Measurements from ENCODE around the gene TCP11L2. TPM values are rescaled to one million over a fixed set of nuclear protein-coding genes. Genes with fewer than 3 reads are reported as not detected.

TCP11L2 gene
- total and polyA plus RNA-seq, 2 of the 13 experiments (the other 11 are each of a cell fraction or from before 2014, with no cell fraction given), result 4.6 to 24.1 TPM

- TF ChIP-seq ZNF746 (CRISPR knock-in tag; IDR thresholded peaks at IDR 0.05) (peak; percentile 39; the same call in 1 of the 2 replicates), AKAP8 (CRISPR knock-in tag; IDR thresholded peaks at IDR 0.05) (no peak), BATF2 (CRISPR knock-in tag; IDR thresholded peaks at IDR 0.05) (0 out of 2 replicates have a peak, but pooled peaks have one; percentile 39), MIER3 (CRISPR knock-in tag; IDR thresholded peaks at IDR 0.05; ENCODE audit: borderline replicate concordance) (no peak), HMGXB4 (CRISPR knock-in tag; IDR thresholded peaks at IDR 0.05; ENCODE audit: borderline replicate concordance in 1 of 2, low read depth in 1 of 2) (peak; percentile 61 to 70), ZNF503 (CRISPR knock-in tag; IDR thresholded peaks at IDR 0.05) (no peak; the same call in 1 of the 2 replicates), JUNB (CRISPR knock-in tag; IDR thresholded peaks at IDR 0.05; ENCODE audit: borderline replicate concordance) (no peak), GATA4 (IDR thresholded peaks at IDR 0.05; ENCODE audit: borderline replicate concordance, low read depth) (no peak), ZNF20 (CRISPR knock-in tag; IDR thresholded peaks at IDR 0.05) (0 out of 2 replicates have a peak, but pooled peaks have one; percentile 46), CREM (IDR thresholded peaks at IDR 0.05) (peak; percentile 22; the same call in 1 of the 2 replicates), CREM (CRISPR knock-in tag; IDR thresholded peaks at IDR 0.05) (no peak), KLF9 (CRISPR knock-in tag; IDR thresholded peaks at IDR 0.05; ENCODE audit: low read depth) (no peak), ZNF275 (CRISPR knock-in tag; IDR thresholded peaks at IDR 0.05; ENCODE audit: borderline replicate concordance) (0 out of 2 replicates have a peak, but pooled peaks have one; percentile 58), NRL (CRISPR knock-in tag; IDR thresholded peaks at IDR 0.05; ENCODE audit: borderline replicate concordance) (peak; percentile 64), MAFK (conservative IDR thresholded peaks at IDR 0.05 in 1 of 2, IDR thresholded peaks at IDR 0.05 in 1 of 2; ENCODE audit: low read length in 2 of 2) (no peak)
These were observed at the start of gene TCP11L2 (continued) for GRCh38 chr12:106302401-106303201.
